NCI-H1105 (cell line): ENCODE measurements around the gene CLCN7.

Source experiments
- DNase-seq: peaks from one replicate; lab custom pipeline; 2025; lab: John Stamatoyannopoulos, UW

CLCN7 gene

GRCh38 chr16:1474796-1475551 is at the start of gene CLCN7:
TSS of gene CLCN7 (minus strand) at chr16:1475028. CDS start at chr16:1474974, 54 bp downstream.
- peak; percentile 40 for DNase-seq

GRCh38 chr16:1524366-1524765 is 49.5 kb upstream of the CLCN7 start:
- DNase-seq, result no peak

GRCh38 chr16:1523581-1524245 is 48.9 kb upstream of the CLCN7 start:
- DNase-seq, result no peak

- DNase-seq, result no peak
Measured at GRCh38 chr16:1520461-1520860, 45.6 kb upstream of the CLCN7 start.

GRCh38 chr16:1519831-1520230 is 45.0 kb upstream of the CLCN7 start:
- no peak for DNase-seq

GRCh38 chr16:1518626-1519135 is 43.9 kb upstream of the CLCN7 start:
- no peak for DNase-seq

GRCh38 chr16:1514507-1514906 is 39.7 kb upstream of the CLCN7 start:
- DNase-seq, result no peak

GRCh38 chr16:1512774-1513173 is 37.9 kb upstream of the CLCN7 start:
- no peak for DNase-seq

GRCh38 chr16:1511662-1512569 is 37.1 kb upstream of the CLCN7 start:
- no peak for DNase-seq

GRCh38 chr16:1510941-1511351 is 36.1 kb upstream of the CLCN7 start:
- DNase-seq, result no peak

- no peak for DNase-seq
Measured at GRCh38 chr16:1510272-1510671, 35.4 kb upstream of the CLCN7 start.

- no peak for DNase-seq
Measured at GRCh38 chr16:1509307-1510221, 34.7 kb upstream of the CLCN7 start.

- no peak for DNase-seq
Measured at GRCh38 chr16:1508494-1509187, 33.8 kb upstream of the CLCN7 start.

GRCh38 chr16:1506494-1507213 is 31.8 kb upstream of the CLCN7 start:
- no peak for DNase-seq

GRCh38 chr16:1505912-1506311 is 31.1 kb upstream of the CLCN7 start:
- DNase-seq, result no peak

GRCh38 chr16:1505073-1505844 is 30.4 kb upstream of the CLCN7 start:
- DNase-seq, result no peak

- no peak for DNase-seq
Measured at GRCh38 chr16:1503110-1503955, 28.5 kb upstream of the CLCN7 start.
